ENCODE data around the gene ADAM10.

Gene ADAM10

DNA sequence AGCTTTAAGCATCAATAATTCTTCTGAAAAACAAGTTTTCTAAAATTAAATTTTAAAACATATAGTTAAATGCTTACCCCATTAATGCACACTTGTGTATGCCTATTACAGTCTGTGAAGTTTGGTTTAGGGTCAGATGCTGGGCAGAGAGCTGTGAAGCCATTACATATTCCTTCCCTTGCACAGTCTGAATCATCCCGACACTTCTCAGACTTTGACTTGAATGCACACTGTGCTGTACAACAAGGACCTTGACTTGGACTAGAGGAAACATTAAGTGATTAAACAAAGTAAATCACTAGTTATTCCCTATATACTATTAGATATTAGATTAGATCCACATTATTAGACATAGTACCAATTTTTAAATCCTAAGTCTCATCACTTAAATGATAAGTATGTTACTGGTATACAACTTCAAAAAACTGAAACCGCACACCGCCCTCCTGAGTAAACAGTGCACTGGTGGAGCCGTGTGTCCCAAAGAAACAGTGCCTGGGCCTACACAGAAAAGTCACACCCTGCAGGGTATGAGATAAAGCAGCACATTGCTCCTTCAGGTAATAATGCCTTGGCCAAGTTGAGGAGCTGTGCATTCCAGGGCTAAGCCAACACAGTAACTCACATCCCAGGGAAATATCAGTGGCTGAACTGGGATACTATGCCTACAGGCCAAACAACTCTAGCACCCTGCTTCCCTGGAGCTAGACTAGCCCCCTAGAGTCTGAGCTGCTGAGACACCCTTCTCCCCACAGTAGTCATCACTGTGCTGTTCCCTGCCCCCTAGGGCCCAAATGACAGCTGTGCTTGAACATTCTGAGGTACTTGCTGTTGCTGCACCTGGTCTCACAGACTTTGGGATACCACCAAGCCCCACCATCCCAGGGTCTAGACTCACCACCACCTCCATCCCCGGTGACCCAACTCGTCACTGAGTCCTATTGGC is 137.5 kb downstream of the ADAM10 start:
- TF ChIP-seq, protein P1, sequence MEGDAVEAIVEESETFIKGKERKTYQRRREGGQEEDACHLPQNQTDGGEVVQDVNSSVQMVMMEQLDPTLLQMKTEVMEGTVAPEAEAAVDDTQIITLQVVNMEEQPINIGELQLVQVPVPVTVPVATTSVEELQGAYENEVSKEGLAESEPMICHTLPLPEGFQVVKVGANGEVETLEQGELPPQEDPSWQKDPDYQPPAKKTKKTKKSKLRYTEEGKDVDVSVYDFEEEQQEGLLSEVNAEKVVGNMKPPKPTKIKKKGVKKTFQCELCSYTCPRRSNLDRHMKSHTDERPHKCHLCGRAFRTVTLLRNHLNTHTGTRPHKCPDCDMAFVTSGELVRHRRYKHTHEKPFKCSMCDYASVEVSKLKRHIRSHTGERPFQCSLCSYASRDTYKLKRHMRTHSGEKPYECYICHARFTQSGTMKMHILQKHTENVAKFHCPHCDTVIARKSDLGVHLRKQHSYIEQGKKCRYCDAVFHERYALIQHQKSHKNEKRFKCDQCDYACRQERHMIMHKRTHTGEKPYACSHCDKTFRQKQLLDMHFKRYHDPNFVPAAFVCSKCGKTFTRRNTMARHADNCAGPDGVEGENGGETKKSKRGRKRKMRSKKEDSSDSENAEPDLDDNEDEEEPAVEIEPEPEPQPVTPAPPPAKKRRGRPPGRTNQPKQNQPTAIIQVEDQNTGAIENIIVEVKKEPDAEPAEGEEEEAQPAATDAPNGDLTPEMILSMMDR (IDR thresholded peaks at IDR 0.05): no peak

DNA sequence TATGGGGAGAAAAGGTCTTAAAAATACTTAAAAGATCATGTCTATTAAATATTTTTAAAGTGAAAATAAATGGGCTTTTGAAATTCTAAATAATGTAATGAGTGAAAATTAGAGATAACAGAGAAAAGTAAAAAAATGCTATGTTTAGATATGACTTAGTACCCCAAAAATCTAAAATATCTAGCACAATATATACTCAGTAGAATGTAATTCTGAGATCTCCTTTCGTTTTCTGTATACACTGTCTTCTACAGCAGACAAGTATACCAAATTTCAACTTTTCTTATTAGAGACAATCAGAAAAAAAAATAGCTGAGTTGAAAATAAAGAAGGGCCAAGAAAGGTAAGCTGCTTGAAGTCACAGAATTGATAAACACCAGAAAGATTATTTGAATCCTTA is 140.8 kb downstream of the ADAM10 start:
- TF ChIP-seq, protein P1 (IDR thresholded peaks at IDR 0.05): no peak

DNA sequence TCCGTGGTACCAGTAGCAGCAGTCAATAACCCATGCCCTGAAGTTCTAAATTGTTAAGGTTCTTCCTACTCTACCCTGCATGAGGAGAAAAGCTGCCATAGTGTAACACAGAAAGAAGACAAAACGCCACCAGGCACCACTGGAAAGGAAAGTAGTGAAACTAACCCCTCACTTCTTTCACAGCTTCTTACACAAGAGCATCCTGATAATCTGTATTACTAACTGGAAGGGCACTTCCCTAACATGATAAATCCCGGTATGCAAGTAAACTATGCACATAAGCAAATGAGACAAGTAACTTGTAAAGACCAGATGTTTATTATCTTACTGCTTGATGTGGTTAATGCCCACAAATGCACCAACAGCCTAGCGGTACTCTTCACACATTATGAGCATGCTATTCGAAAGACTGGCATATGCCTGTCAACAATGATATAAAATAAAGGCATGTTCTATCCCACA is 141.3 kb downstream of the ADAM10 start:
- TF ChIP-seq, protein P1 (IDR thresholded peaks at IDR 0.05): no peak

DNA sequence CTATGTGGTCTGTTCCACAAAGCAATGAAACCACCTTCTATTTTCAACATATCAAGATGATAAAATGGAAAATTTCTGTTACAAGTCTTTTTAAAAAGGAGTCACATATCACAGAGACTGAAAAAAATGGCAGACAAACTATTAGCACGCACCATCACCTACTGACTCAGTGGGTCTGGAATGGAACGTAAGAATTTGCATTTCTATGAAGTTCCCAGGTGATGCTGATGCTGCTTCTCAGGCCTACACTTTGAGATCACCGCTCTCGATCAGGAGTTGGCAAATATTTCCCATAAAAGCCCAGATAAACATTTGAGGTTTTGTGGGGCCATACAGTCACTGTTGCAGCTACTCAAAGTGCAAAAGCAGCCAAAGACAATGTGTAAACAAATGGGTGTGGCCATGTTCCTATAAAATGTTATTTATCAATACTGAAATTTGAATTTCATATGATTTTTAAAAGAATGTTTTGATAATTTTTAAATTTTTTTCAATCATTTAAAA is 142.9 kb downstream of the ADAM10 start:
- TF ChIP-seq, protein P1 (IDR thresholded peaks at IDR 0.05): no peak

DNA sequence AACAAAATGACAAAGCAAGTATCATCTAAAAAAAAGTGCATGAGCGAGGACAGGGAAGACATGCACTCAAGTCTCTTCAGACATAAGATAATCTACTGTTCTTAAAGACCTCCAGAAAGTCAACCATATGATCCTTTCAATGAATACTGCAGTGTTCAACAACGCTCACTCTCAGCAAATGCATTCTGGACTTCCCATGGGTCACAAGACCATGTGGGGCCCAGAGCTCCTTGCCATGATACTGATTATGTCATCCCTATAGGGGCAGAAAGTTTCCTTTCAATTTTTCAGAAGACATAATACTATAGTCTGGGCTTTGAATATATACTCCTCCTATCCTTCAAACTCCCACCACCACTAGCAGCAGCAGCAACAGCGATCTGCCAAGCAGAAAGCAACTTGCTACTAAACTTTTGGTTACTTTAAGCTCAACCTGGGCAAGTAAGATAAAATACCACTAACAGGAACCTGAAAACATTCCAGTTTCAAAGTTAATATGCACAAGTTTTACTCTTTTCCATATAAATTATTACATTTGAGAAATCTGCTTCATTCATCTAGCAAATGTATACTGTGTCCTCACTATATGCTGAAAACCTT is 143.5 kb downstream of the ADAM10 start:
- TF ChIP-seq, protein P1 (IDR thresholded peaks at IDR 0.05): no peak

DNA sequence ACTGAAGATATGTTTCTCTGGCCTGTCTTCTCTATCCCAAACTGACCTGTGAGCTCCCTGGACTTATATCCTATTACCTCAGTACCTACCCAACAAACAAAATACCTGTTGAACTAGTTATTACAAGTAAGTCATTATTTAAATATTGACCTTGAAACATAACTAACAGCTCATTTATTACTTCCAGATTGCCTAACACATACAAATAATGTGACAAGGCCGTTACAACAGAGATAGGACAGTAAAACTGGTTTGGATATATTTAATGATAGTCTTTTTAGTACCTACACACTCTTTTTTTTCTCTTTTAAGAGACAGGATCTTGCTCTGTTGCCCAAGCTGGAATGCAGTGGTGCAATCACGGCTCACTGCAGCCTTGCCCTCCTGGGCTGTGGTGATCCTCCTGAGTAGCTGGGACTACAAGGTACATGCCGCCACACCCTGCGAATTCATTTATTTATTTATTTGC is 145.0 kb downstream of the ADAM10 start:
- TF ChIP-seq, protein P1 (IDR thresholded peaks at IDR 0.05): no peak

DNA sequence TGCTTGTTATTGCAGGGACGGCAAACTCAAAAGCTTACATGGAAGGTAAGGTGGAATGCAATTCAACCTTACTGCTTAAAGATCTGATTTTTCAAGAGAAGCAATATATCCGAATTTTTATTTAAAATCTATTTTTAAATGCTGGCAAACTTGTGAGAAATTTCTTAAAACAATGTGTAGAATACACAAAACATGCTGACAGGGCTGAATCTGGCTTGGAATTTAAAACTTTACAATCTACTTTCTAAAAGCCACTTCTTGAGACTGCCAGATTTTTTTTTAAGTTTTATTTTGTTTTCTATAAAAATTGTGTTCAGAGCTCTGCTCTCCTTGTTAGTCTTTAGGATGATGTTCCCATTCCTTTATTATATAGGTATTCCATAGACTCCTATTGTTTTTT is 146.7 kb downstream of the ADAM10 start:
- TF ChIP-seq, protein P1 (IDR thresholded peaks at IDR 0.05): no peak
